GM12878 (cell line): ENCODE measurements around the gene ARHGAP26. TPM values are rescaled to one million over a fixed set of nuclear protein-coding genes. Genes with fewer than 3 reads are reported as not detected.
A peak's percentile ranks its signal among the peaks of the same experiment; 100 is the strongest.

ENCODE experiments used
- ASH2L ChIP-seq: fragments of 300-600, 200-600 bp; sonication (generic); IDR thresholded peaks from 2 replicates; pipeline ENCODE4 v1.6.1; 2017; ENCODE audit warnings: low read depth, mild to moderate bottlenecking, borderline replicate concordance
- BACH1 ChIP-seq: fragments of 450-650 bp; IDR thresholded peaks from 2 replicates; pipeline ENCODE4 v1.6.1; 2017; ENCODE audit warnings: mild to moderate bottlenecking, borderline replicate concordance
- EP300 ChIP-seq, 2 experiments: fragments of 150-350 bp in 1 of 2; IDR thresholded peaks; 2 replicates each; pipeline ENCODE4 v1.6.1; 2011 to 2012; ENCODE audit warnings: low read depth in 2 of 2, low read length in 2 of 2, borderline replicate concordance in 1 of 2, improper control_type of control experiment in 1 of 2, inconsistent platforms in 1 of 2; ENCODE audit not compliant: control insufficient read depth in 1 of 2
- EZH2 ChIP-seq: IDR thresholded peaks from 2 replicates; pipeline ENCODE4 v1.6.1; 2012; ENCODE audit warnings: low read depth, mild to moderate bottlenecking, control low read depth, inconsistent platforms, low read length, borderline replicate concordance; ENCODE audit not compliant: control insufficient read depth
- GABPA ChIP-seq: IDR thresholded peaks from 2 replicates; pipeline ENCODE4 v1.6.1; 2014; ENCODE audit warnings: antibody characterized with exemption, low read depth, mild to moderate bottlenecking, inconsistent platforms
- JUNB ChIP-seq: IDR thresholded peaks from 2 replicates; pipeline ENCODE4 v1.6.1; 2016; ENCODE audit warnings: antibody characterized with exemption, mild to moderate bottlenecking
- KAT2A ChIP-seq: conservative IDR thresholded peaks from 2 replicates; pipeline ENCODE4 v1.6.1; 2011; ENCODE audit warnings: low read depth, low read length; ENCODE audit not compliant: control insufficient read depth
- KLF5 ChIP-seq: fragments of 450-650 bp; IDR thresholded peaks from 2 replicates; pipeline ENCODE4 v1.6.1; 2014; ENCODE audit warnings: mild to moderate bottlenecking; ENCODE audit not compliant: partially characterized antibody
- NFYA ChIP-seq: IDR thresholded peaks from 2 replicates; pipeline ENCODE4 v1.6.1; 2011; ENCODE audit warnings: low read depth, mild to moderate bottlenecking, low read length, improper control_type of control experiment, borderline replicate concordance
- NRF1 ChIP-seq: conservative IDR thresholded peaks from 2 replicates; pipeline ENCODE4 v1.6.1; 2011; ENCODE audit warnings: mild to moderate bottlenecking, low read depth, low read length, improper control_type of control experiment
- POLR2AphosphoS5 ChIP-seq: IDR thresholded peaks from 2 replicates; pipeline ENCODE4 v1.6.1; 2011; ENCODE audit warnings: mild to moderate bottlenecking, low read length, inconsistent platforms
- RFX5 ChIP-seq: IDR thresholded peaks from 2 replicates; pipeline ENCODE4 v1.6.1; 2011; ENCODE audit warnings: low read depth, low read length, improper control_type of control experiment
- RUNX3 ChIP-seq: IDR thresholded peaks from 2 replicates; pipeline ENCODE4 v1.6.1; 2012; ENCODE audit warnings: low read length, inconsistent platforms
- SPI1 ChIP-seq: IDR thresholded peaks from 2 replicates; pipeline ENCODE4 v1.6.1; 2011; ENCODE audit warnings: low read depth, mild to moderate bottlenecking, low read length, moderate library complexity, borderline replicate concordance; ENCODE audit not compliant: insufficient read depth
- STAT1 ChIP-seq: fragments of 450-650 bp; conservative IDR thresholded peaks from 2 replicates; pipeline ENCODE4 v1.6.1; 2014; ENCODE audit warnings: antibody characterized with exemption, mild to moderate bottlenecking
- TAF1 ChIP-seq: IDR thresholded peaks from 2 replicates; pipeline ENCODE4 v1.6.1; 2011; ENCODE audit warnings: mild to moderate bottlenecking, low read depth, low read length, borderline replicate concordance
- TARDBP ChIP-seq: IDR thresholded peaks from 2 replicates; pipeline ENCODE4 v1.6.1; 2016; ENCODE audit warnings: borderline replicate concordance
- TCF3 ChIP-seq: IDR thresholded peaks from 2 replicates; pipeline ENCODE4 v1.6.1; 2012; ENCODE audit warnings: low read depth, mild to moderate bottlenecking, low read length, borderline replicate concordance; ENCODE audit not compliant: insufficient read depth
- USF1 ChIP-seq: IDR thresholded peaks from 2 replicates; pipeline ENCODE4 v1.6.1; 2011; ENCODE audit warnings: borderline replicate concordance, low read depth, mild to moderate bottlenecking, moderate library complexity, mixed read lengths, low read length; ENCODE audit not compliant: insufficient read depth; ENCODE audit errors: extremely low read length
- YY1 ChIP-seq: IDR thresholded peaks from 2 replicates; pipeline ENCODE4 v1.6.1; 2011; ENCODE audit warnings: low read depth, mild to moderate bottlenecking, low read length
- ZBED1 ChIP-seq: IDR thresholded peaks from 2 replicates; pipeline ENCODE4 v1.6.1; 2016; ENCODE audit warnings: borderline replicate concordance
- ZNF384 ChIP-seq: IDR thresholded peaks from 2 replicates; pipeline ENCODE4 v1.6.1; 2012; ENCODE audit warnings: low read depth, mild to moderate bottlenecking, low read length, improper control_type of control experiment, borderline replicate concordance
- polyA plus RNA-seq, 11 experiments: library from polyadenylated mRNA; depleted of rRNA in 4 of 11; unstranded in 6 of 11; stranded (reverse) in 5 of 11; fragments of >200 nt; fragmentation: Nextera tagmentation in 4 of 11; fragmentation: Illumina TruSeq in 1 of 11; extraction: Ambion mirVana in 4 of 11; extraction: Trizol in 1 of 11; gene quantifications; 1 replicate in 1 of 11; 2 replicates in 10 of 11; pipeline versions ENCODE4 v1.2.1 to v1.2.3, GENCODE V29; 2011 to 2016; ENCODE audit warnings: inconsistent platforms in 2 of 11, missing spikeins in 2 of 11, low read depth in 1 of 11
- total RNA-seq, 4 experiments: library from RNA; depleted of rRNA in 3 of 4; stranded (reverse); fragments of >200 nt in 3 of 4; fragmentation: Illumina TruSeq in 1 of 4; extraction: Trizol in 1 of 4; gene quantifications; 2 replicates each; pipeline versions ENCODE4 v1.2.1 to v1.2.3, GENCODE V29; 2013 to 2021
- TF ChIP-seq, protein P1 (sequence below): IDR thresholded peaks from 2 replicates; pipeline ENCODE4 v1.6.1; 2011; ENCODE audit warnings: borderline replicate concordance, low read depth, mild to moderate bottlenecking, moderate library complexity, low read length; ENCODE audit not compliant: insufficient read depth, poor library complexity, severe bottlenecking
- TF ChIP-seq, protein P2 (sequence below): fragments of 450-650 bp; IDR thresholded peaks from 2 replicates; pipeline ENCODE4 v1.6.1; 2018; ENCODE audit warnings: borderline replicate concordance, mild to moderate bottlenecking; ENCODE audit not compliant: partially characterized antibody
- TF ChIP-seq, protein P3 (sequence below): IDR thresholded peaks from 2 replicates; pipeline ENCODE4 v1.6.1; 2011; ENCODE audit warnings: mild to moderate bottlenecking, low read depth, low read length, moderate library complexity; ENCODE audit not compliant: insufficient replicate concordance

ARHGAP26 gene
- total and polyA plus RNA-seq, 10 of the 15 experiments (the other 5 are each of a cell fraction or from before 2014, with no cell fraction given), result 9.4 to 41.5 (median 19.3) TPM

DNA sequence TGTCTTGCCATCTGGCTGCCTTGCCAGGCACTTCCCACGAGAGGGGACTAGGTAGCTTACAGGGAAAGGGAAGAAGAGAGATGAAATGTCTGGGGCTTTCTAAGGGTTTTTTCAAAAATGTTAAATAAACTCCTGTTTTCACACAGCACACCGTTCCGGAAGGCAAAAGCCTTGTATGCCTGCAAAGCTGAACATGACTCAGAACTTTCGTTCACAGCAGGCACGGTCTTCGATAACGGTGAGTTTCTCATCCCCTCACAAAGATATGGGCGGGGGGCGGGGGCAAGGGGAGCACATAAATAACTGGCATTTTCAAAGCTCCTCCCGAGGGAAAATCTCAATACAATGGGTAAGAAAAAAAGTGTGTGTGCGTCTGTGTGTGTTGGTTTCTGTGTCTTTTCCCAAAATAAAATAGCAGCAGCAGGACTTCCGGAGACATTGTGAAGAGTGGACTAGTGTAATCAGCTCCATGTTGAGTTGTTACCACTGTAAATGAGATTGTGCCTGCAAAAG lies 443.7 kb downstream of the ARHGAP26 start (continued):
- TF ChIP-seq KLF5 (no peak), NRF1 (no peak), NFYA (no peak), SPI1 (no peak), STAT1 (no peak), TCF3 (peak; percentile 31; the same call in 1 of the 2 replicates), RFX5 (no peak), GABPA (no peak), ZBED1 (peak; percentile 96; the same call in 1 of the 2 replicates), KAT2A (no peak), EP300 (IDR thresholded peaks at IDR 0.05; ENCODE audit: borderline replicate concordance in 1 of 2, control insufficient read depth in 1 of 2, low read depth in 2 of 2, low read length in 2 of 2) (peak; percentile 73 to 82), YY1 (peak; percentile 44), RUNX3 (no peak), EZH2 (no peak), ASH2L (no peak), POLR2AphosphoS5 (peak; percentile 51; the same call in 1 of the 2 replicates), BACH1 (peak; percentile 59; the same call in 1 of the 2 replicates), TARDBP (no peak), JUNB (peak; percentile 83), ZNF384 (peak; percentile 70; the same call in 1 of the 2 replicates), USF1 (no peak), TAF1 (no peak; the same call in 1 of the 2 replicates)
- TF ChIP-seq, protein P1, sequence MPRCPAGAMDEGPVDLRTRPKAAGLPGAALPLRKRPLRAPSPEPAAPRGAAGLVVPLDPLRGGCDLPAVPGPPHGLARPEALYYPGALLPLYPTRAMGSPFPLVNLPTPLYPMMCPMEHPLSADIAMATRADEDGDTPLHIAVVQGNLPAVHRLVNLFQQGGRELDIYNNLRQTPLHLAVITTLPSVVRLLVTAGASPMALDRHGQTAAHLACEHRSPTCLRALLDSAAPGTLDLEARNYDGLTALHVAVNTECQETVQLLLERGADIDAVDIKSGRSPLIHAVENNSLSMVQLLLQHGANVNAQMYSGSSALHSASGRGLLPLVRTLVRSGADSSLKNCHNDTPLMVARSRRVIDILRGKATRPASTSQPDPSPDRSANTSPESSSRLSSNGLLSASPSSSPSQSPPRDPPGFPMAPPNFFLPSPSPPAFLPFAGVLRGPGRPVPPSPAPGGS, result peak; percentile 99
- TF ChIP-seq, protein P2, sequence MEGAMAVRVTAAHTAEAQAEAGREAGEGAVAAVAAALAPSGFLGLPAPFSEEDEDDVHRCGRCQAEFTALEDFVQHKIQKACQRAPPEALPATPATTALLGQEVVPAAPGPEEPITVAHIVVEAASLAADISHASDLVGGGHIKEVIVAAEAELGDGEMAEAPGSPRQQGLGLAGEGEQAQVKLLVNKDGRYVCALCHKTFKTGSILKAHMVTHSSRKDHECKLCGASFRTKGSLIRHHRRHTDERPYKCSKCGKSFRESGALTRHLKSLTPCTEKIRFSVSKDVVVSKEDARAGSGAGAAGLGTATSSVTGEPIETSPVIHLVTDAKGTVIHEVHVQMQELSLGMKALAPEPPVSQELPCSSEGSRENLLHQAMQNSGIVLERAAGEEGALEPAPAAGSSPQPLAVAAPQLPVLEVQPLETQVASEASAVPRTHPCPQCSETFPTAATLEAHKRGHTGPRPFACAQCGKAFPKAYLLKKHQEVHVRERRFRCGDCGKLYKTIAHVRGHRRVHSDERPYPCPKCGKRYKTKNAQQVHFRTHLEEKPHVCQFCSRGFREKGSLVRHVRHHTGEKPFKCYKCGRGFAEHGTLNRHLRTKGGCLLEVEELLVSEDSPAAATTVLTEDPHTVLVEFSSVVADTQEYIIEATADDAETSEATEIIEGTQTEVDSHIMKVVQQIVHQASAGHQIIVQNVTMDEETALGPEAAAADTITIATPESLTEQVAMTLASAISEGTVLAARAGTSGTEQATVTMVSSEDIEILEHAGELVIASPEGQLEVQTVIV, result no peak
- TF ChIP-seq, protein P3, sequence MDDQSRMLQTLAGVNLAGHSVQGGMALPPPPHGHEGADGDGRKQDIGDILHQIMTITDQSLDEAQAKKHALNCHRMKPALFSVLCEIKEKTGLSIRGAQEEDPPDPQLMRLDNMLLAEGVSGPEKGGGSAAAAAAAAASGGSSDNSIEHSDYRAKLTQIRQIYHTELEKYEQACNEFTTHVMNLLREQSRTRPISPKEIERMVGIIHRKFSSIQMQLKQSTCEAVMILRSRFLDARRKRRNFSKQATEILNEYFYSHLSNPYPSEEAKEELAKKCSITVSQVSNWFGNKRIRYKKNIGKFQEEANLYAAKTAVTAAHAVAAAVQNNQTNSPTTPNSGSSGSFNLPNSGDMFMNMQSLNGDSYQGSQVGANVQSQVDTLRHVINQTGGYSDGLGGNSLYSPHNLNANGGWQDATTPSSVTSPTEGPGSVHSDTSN, result no peak
